H1 (cell line): ENCODE measurements around the gene PTCRA. TPM values are rescaled to one million over a fixed set of nuclear protein-coding genes. Genes with fewer than 3 reads are reported as not detected.
"Not testable (repeated sequence)": the region's sequence is repeated elsewhere in the genome, so short reads cannot be mapped to it uniquely, and the experiment has no call there.

Experiments used
- CTCF ChIA-PET: fragments of 300-600 bp; sonication (Branson Sonifier 250); formaldehyde crosslinking; loops from one replicate; lab custom pipeline; 2021; ENCODE audit not compliant: partially characterized antibody; lab: Charles Lee
- POLR2A ChIA-PET: fragments of 300-600 bp; sonication (Branson Sonifier 250); formaldehyde crosslinking; loops from one replicate; lab custom pipeline; 2021; ENCODE audit warnings: inconsistent platforms; ENCODE audit not compliant: partially characterized antibody; lab: Charles Lee
- DNase-seq, 2 experiments: peaks; one replicate each; pipeline versions ENCODE4 v3.0.0 to v3.0.0-alpha.2; 2010 to 2022; ENCODE audit warnings: low spot score in 2 of 2, low read depth in 1 of 2, mixed read lengths in 1 of 2
- FAIRE-seq: peaks from 2 replicates; lab custom pipeline; 2011; peaks lifted over from hg19 to GRCh38; lab: Jason Lieb, UNC
- H2AFZ ChIP-seq: 2 replicates; pipeline ENCODE4 v1.8.1; 2012; ENCODE audit warnings: low read length, inconsistent platforms
- H2AK5ac ChIP-seq: 2 replicates; pipeline ENCODE4 v1.6.1; 2013; ENCODE audit warnings: low read depth, low read length
- H2BK120ac ChIP-seq: replicated peaks from 2 replicates; pipeline ENCODE3; 2013; ENCODE audit warnings: low read depth, low read length, inconsistent platforms
- H2BK12ac ChIP-seq: 2 replicates; pipeline ENCODE4 v1.6.1; 2013; ENCODE audit warnings: low read depth, low read length
- H2BK15ac ChIP-seq: 2 replicates; pipeline ENCODE4 v1.6.1; 2013; ENCODE audit warnings: low read length
- H2BK20ac ChIP-seq: 2 replicates; pipeline ENCODE4 v1.6.1; 2013; ENCODE audit warnings: low read length
- H2BK5ac ChIP-seq: 2 replicates; pipeline ENCODE4 v1.6.1; 2013; ENCODE audit warnings: low read depth, low read length
- H3K14ac ChIP-seq: 2 replicates; pipeline ENCODE4 v1.6.1; 2013; ENCODE audit warnings: inconsistent platforms; ENCODE audit not compliant: insufficient read length
- H3K18ac ChIP-seq: 2 replicates; pipeline ENCODE4 v1.6.1; 2013; ENCODE audit warnings: low read length; ENCODE audit errors: extremely low read depth
- H3K23ac ChIP-seq: 2 replicates; pipeline ENCODE4 v1.6.1; 2013; ENCODE audit warnings: inconsistent platforms; ENCODE audit not compliant: insufficient read length
- H3K23me2 ChIP-seq: 2 replicates; pipeline ENCODE4 v1.6.1; 2013; ENCODE audit warnings: low read depth, low read length
- H3K27ac ChIP-seq: 2 replicates; pipeline ENCODE4 v1.6.1; 2011; ENCODE audit warnings: low read depth, low read length, inconsistent platforms
- H3K27me3 ChIP-seq, 4 experiments: replicated peaks in 1 of 4; 1 replicate in 1 of 4; 2 replicates in 3 of 4; pipeline versions ENCODE4 v1.6.1 to v1.8.1; 2011 to 2013; ENCODE audit warnings: low read length in 3 of 4, mild to moderate bottlenecking in 3 of 4, inconsistent platforms in 2 of 4, mixed read lengths in 2 of 4, moderate library complexity in 1 of 4; ENCODE audit not compliant: control insufficient read depth in 3 of 4, insufficient read depth in 3 of 4; ENCODE audit errors: extremely low read depth in 1 of 4
- H3K36me3 ChIP-seq, 4 experiments: 2 replicates each; pipeline versions ENCODE4 v1.6.1 to v1.8.1; 2011 to 2013; ENCODE audit warnings: mild to moderate bottlenecking in 4 of 4, low read length in 3 of 4, moderate library complexity in 2 of 4, control low read depth in 1 of 4, inconsistent platforms in 1 of 4; ENCODE audit not compliant: insufficient read depth in 4 of 4, control insufficient read depth in 2 of 4
- H3K4ac ChIP-seq: replicated peaks from 2 replicates; pipeline ENCODE3; 2013; ENCODE audit warnings: low read length, low read depth, mixed read lengths, inconsistent platforms; ENCODE audit not compliant: insufficient read length
- H3K4me1 ChIP-seq, 4 experiments: replicated peaks in 1 of 4; 1 replicate in 1 of 4; 2 replicates in 3 of 4; pipeline versions ENCODE4 v1.6.1 to v1.8.1; 2011 to 2013; ENCODE audit warnings: low read length in 3 of 4, inconsistent platforms in 2 of 4, mixed read lengths in 1 of 4; ENCODE audit not compliant: insufficient read depth in 4 of 4, control insufficient read depth in 3 of 4
- H3K4me2 ChIP-seq, 2 experiments: 2 replicates each; pipeline versions ENCODE4 v1.6.1 to v1.8.1; 2011 to 2013; ENCODE audit warnings: low read depth in 2 of 2, low read length in 2 of 2, control low read depth in 1 of 2, inconsistent platforms in 1 of 2, mild to moderate bottlenecking in 1 of 2; ENCODE audit not compliant: insufficient read depth in 1 of 2
- H3K4me3 ChIP-seq, 4 experiments: fragments of 200-600, 300-600 bp in 1 of 4; sonication (generic), shearing (Covaris generic), sonication (Bioruptor Twin) in 1 of 4; 2 replicates each; pipeline versions ENCODE4 v1.5.1 to v1.8.1; 2011 to 2016; ENCODE audit warnings: low read length in 4 of 4, low read depth in 3 of 4, control low read depth in 2 of 4, inconsistent platforms in 2 of 4, mild to moderate bottlenecking in 2 of 4, mixed read lengths in 1 of 4, moderate library complexity in 1 of 4; ENCODE audit not compliant: insufficient read depth in 2 of 4; ENCODE audit errors: extremely low read depth in 1 of 4
- H3K56ac ChIP-seq: replicated peaks from 2 replicates; pipeline ENCODE3; 2013; ENCODE audit warnings: low read depth, mild to moderate bottlenecking, mixed read lengths, low read length, inconsistent platforms; ENCODE audit not compliant: insufficient read length
- H3K79me1 ChIP-seq: 2 replicates; pipeline ENCODE4 v1.6.1; 2013; ENCODE audit warnings: low read depth, low read length, control low read depth
- H3K79me2 ChIP-seq, 2 experiments: 2 replicates each; pipeline versions ENCODE4 v1.6.1 to v1.8.1; 2012 to 2013; ENCODE audit warnings: low read length in 2 of 2, mild to moderate bottlenecking in 2 of 2, inconsistent platforms in 1 of 2; ENCODE audit not compliant: insufficient read depth in 2 of 2, control insufficient read depth in 1 of 2
- H3K9ac ChIP-seq, 4 experiments: replicated peaks in 1 of 4; 1 replicate in 1 of 4; 2 replicates in 3 of 4; pipeline versions ENCODE4 v1.6.1 to v1.8.1; 2011 to 2013; ENCODE audit warnings: low read depth in 3 of 4, low read length in 3 of 4, control low read depth in 2 of 4, mild to moderate bottlenecking in 2 of 4, moderate library complexity in 2 of 4, inconsistent platforms in 1 of 4; ENCODE audit errors: extremely low read depth in 1 of 4
- H3K9me3 ChIP-seq, 2 experiments: 2 replicates each; pipeline versions ENCODE4 v1.6.1 to v1.8.1; 2012 to 2013; ENCODE audit warnings: mild to moderate bottlenecking in 2 of 2, moderate library complexity in 2 of 2, control low read depth in 1 of 2, inconsistent platforms in 1 of 2, low read depth in 1 of 2, low read length in 1 of 2, mixed read lengths in 1 of 2; ENCODE audit not compliant: insufficient read depth in 2 of 2
- H4K20me1 ChIP-seq, 2 experiments: replicated peaks in 1 of 2; 2 replicates each; pipeline versions ENCODE3 to v1.8.1; 2011 to 2013; ENCODE audit warnings: inconsistent platforms in 2 of 2, low read length in 2 of 2, mild to moderate bottlenecking in 1 of 2; ENCODE audit not compliant: insufficient read depth in 2 of 2, control insufficient read depth in 1 of 2
- H4K5ac ChIP-seq: 2 replicates; pipeline ENCODE4 v1.6.1; 2013; ENCODE audit warnings: low read length, low read depth, mixed read lengths, inconsistent platforms; ENCODE audit not compliant: insufficient read length
- H4K8ac ChIP-seq: 2 replicates; pipeline ENCODE4 v1.8.0; 2013; ENCODE audit warnings: mild to moderate bottlenecking, moderate library complexity, low read length, inconsistent platforms; ENCODE audit not compliant: insufficient read depth; ENCODE audit errors: extremely low read depth
- H4K91ac ChIP-seq: replicated peaks from 2 replicates; pipeline ENCODE3; 2013; ENCODE audit warnings: low read length, mixed read lengths, inconsistent platforms; ENCODE audit not compliant: insufficient read length
- WGBS, 2 experiments: shearing (Covaris generic) in 1 of 2; methylation state at CpG; one replicate each; pipeline versions ENCODE4 v1.1.6 to v1.1.7; 2013 to 2015; ENCODE audit warnings: low lambda C conversion rate in 2 of 2, mixed read lengths in 2 of 2, inconsistent platforms in 1 of 2, low coverage in 1 of 2, missing lambda C conversion rate in 1 of 2; ENCODE audit not compliant: insufficient replicate concordance in 2 of 2, insufficient coverage in 1 of 2, insufficient read length in 1 of 2; ENCODE audit errors: extremely low coverage in 1 of 2, missing lambda C conversion rate in 1 of 2; 5-methylcytosine and 5-hydroxymethylcytosine counted together
- polyA plus RNA-seq, 7 experiments: library from polyadenylated mRNA; depleted of rRNA in 3 of 7; stranded (reverse) in 5 of 7; unstranded in 2 of 7; fragments of >200 nt in 5 of 7; fragments of 200-250 nt in 2 of 7; gene quantifications; 1 replicate in 5 of 7; 2 replicates in 1 of 7; 4 replicates in 1 of 7; pipeline versions ENCODE4 v1.2.1 to v1.2.3, GENCODE V29; 2011 to 2013; ENCODE audit warnings: missing spikeins in 2 of 7, mixed read lengths in 2 of 7
- total RNA-seq: library from RNA; stranded (reverse); fragmentation: NEBNext Ultra II Directional; extraction: Animal tissue kit (Norgen Biotek cat#: 25700); gene quantifications from 2 replicates; pipeline ENCODE4 v1.2.1, GENCODE V29; 2021

The PTCRA gene
- total and polyA plus RNA-seq, 2 of the 8 experiments (the other 6 are each of a cell fraction or from before 2014, with no cell fraction given) = not detected

DNA sequence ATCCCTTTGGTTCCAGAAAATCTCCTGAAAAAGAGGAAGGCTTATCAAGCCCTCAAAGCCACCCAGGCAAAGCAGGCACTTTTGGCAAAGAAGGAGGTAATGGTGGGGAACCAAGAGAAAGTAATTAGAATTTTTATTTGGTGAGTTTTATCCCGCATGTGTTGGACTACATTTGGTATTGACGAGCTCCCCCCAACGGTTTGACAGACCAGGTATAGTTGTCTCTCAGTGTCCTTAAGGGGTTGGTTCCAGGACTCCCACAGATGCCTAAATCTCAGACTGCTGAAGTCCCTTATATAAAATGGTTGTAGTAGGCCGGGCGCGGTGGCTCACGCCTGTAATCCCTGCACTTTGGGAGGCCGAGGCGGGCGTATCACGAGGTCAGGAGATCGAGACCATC is 35.0 kb upstream of the PTCRA start:
- not testable (repeated sequence) for H2BK120ac ChIP-seq, H2BK5ac ChIP-seq, H2AK5ac ChIP-seq, H3K56ac ChIP-seq, H3K79me1 ChIP-seq, H3K23me2 ChIP-seq, H4K5ac ChIP-seq, H2BK20ac ChIP-seq, H2AFZ ChIP-seq, H3K4me1 ChIP-seq, H3K9me3 ChIP-seq, H2BK12ac ChIP-seq, H4K8ac ChIP-seq, H3K18ac ChIP-seq, H4K91ac ChIP-seq, H3K27ac ChIP-seq, H3K23ac ChIP-seq, H3K4ac ChIP-seq, FAIRE-seq, H3K27me3 ChIP-seq, H3K14ac ChIP-seq, H2BK15ac ChIP-seq, DNase-seq
- POLR2A ChIA-PET = interaction anchor here (0.6 to 7.2 kb wide), 10 partner anchors 9 to 191 kb away, joined by 3 to 130 read pairs (median 6); partner anchors contain the start of genes CNPY3, KLHDC3, MEA1 and TBCC
- H3K79me2 ChIP-seq = peaks cover 3 to 41% of the 10 kb centered on the region in 2 experiments; a peak in 3 of 4 replicates
- peaks cover 24 to 42% (median 37%) of the 10 kb centered on the region in 4 experiments for H3K36me3 ChIP-seq
- peak overlapping the region; percentile 71 to 95; a peak in 3 of 4 replicates for H3K4me2 ChIP-seq
- CTCF ChIA-PET = interaction anchor here (0.7 to 1.6 kb wide), 4 partner anchors 18 to 174 kb away, joined by 3 to 4 read pairs (median 4); no protein-coding TSS in a partner anchor
- H4K20me1 ChIP-seq = peaks cover 3 to 14% of the 10 kb centered on the region in 2 experiments
- 91% methylated on average over 12 of the region's 12 CpGs; no CpG with 5 or more reads in 1 of the 2 experiments for WGBS, 2 experiments
- peak overlapping the region in 3 of 4 experiments; percentile 89 to 99 (median 98); a peak in 5 of 8 replicates for H3K4me3 ChIP-seq
- peak overlapping the region in 2 of 4 experiments; percentile 8 to 25; a peak in 3 of 7 replicates for H3K9ac ChIP-seq
